Spleen (tissue), 13 donors: ENCODE data around the gene PCNX2. TPM values are rescaled to one million over a fixed set of nuclear protein-coding genes. Genes with fewer than 3 reads are reported as not detected.

Experiments used
- DNase-seq: peaks from one replicate; pipeline ENCODE4 v3.0.0-alpha.2; 2020
- H3K27ac ChIP-seq, 8 donors: fragments of 200-600 bp; sonication (generic) in 7 of 8; 1 replicate in 4 of 8; 2 replicates in 4 of 8; pipeline versions ENCODE4 v1.5.0 to v1.8.0; 2016 to 2021; ENCODE audit warnings: inconsistent platforms in 4 of 8, mild to moderate bottlenecking in 4 of 8, moderate library complexity in 1 of 8
- H3K27me3 ChIP-seq, 7 donors: fragments of 200-600 bp; sonication (generic) in 6 of 7; replicated peaks in 1 of 7; 1 replicate in 4 of 7; 2 replicates in 3 of 7; pipeline versions ENCODE4 v1.5.0 to v1.8.0; 2016 to 2021; ENCODE audit warnings: inconsistent platforms in 3 of 7, mild to moderate bottlenecking in 1 of 7
- H3K36me3 ChIP-seq, 6 donors: fragments of 200-600 bp; sonication (generic) in 5 of 6; 1 replicate in 4 of 6; 2 replicates in 2 of 6; pipeline versions ENCODE4 v1.5.0 to v1.8.0; 2016 to 2021; ENCODE audit warnings: inconsistent platforms in 2 of 6
- H3K4me1 ChIP-seq, 6 donors: fragments of 200-600 bp; sonication (generic) in 5 of 6; 1 replicate in 3 of 6; 2 replicates in 3 of 6; pipeline versions ENCODE4 v1.5.0 to v1.8.0; 2016 to 2021; ENCODE audit warnings: inconsistent platforms in 3 of 6
- H3K4me3 ChIP-seq, 8 donors: fragments of 200-600 bp; sonication (generic) in 7 of 8; 1 replicate in 4 of 8; 2 replicates in 4 of 8; pipeline versions ENCODE4 v1.5.0 to v1.8.0; 2016 to 2021; ENCODE audit warnings: inconsistent platforms in 4 of 8, mild to moderate bottlenecking in 4 of 8, moderate library complexity in 2 of 8
- H3K9me3 ChIP-seq, 8 donors: fragments of 200-600 bp; sonication (generic) in 7 of 8; 1 replicate in 4 of 8; 2 replicates in 4 of 8; pipeline versions ENCODE4 v1.5.0 to v1.8.0; 2016 to 2021; ENCODE audit warnings: inconsistent platforms in 4 of 8
- CTCF ChIP-seq, 11 experiments: fragments of 200-600 bp in 7 of 11; fragments of 450-650 bp in 4 of 11; sonication (generic) in 4 of 11; IDR thresholded peaks in 8 of 11; conservative IDR thresholded peaks in 3 of 11; 1 replicate in 7 of 11; 2 replicates in 4 of 11; pipeline versions ENCODE4 v1.4.0 to v1.8.0; 2016 to 2021; ENCODE audit warnings: antibody characterized with exemption in 11 of 11, inconsistent platforms in 4 of 11, mild to moderate bottlenecking in 1 of 11
- POLR2A ChIP-seq, 3 donors: fragments of 450-650 bp; IDR thresholded peaks; one replicate each; pipeline ENCODE4 v1.5.1; 2017; ENCODE audit warnings: antibody characterized with exemption in 3 of 3, mild to moderate bottlenecking in 1 of 3
- POLR2AphosphoS5 ChIP-seq, 3 donors: sonication (generic); formaldehyde crosslinking; IDR thresholded peaks; one replicate each; pipeline ENCODE4 v1.5.1; 2017; ENCODE audit warnings: antibody characterized with exemption in 3 of 3
- WGBS, 5 donors: extraction: QIAGEN DNeasy Blood & Tissue Kit in 3 of 5; methylation state at CpG; one replicate each; pipeline versions ENCODE4 v1.1.5 to v1.1.7; 2013 to 2018; 5-methylcytosine and 5-hydroxymethylcytosine counted together
- intact Hi-C: fragments of 100-400 bp; cut with DNase I; formaldehyde crosslinking; loops from one replicate; pipeline ENCODE4 v1.15.0; 2023; ENCODE audit warnings: low total_unique reads
- long read RNA-seq, 2 donors: transcript quantifications; one replicate each; lab custom pipeline, GENCODE V29; 2026
- polyA plus RNA-seq, 3 donors: library from polyadenylated mRNA; stranded (reverse); fragments of 200-250 nt; gene quantifications; one replicate each; pipeline ENCODE4 v1.2.1, GENCODE V29; 2013
- total RNA-seq, 7 donors: library from RNA; depleted of rRNA in 3 of 7; stranded (reverse); fragments of >200 nt in 3 of 7; fragmentation: NEBNext Ultra II Directional in 4 of 7; extraction: Animal tissue kit (Norgen Biotek cat#: 25700) in 4 of 7; gene quantifications; one replicate each; pipeline versions ENCODE4 v1.1.0 to v1.2.1, GENCODE V29; 2016 to 2021
- donor health status: healthy with polysubstance abuse.
- donor health status: DM: no; HTN: no; CAD: no; lungs with moderate emphysema.
- donor health status: DM: no; HTN: no; CAD: no.
- donor health status: Bipolar disorder and iron deficiency.
- donor health status: healthy.
- donor health status: DM: no; HTN: no; CAD: no.
- donor health status: DM: yes; HTN: yes; CAD: no.

PCNX2 gene
- total RNA-seq (10 to 100 TPM; 14.2 to 26.5 (median 20.2) TPM), polyA plus RNA-seq (10 to 100 TPM in 1 of 3 donors, 1 to 10 TPM in 2; 4.0 to 11.4 (median 4.4) TPM)
- long read RNA-seq, donor 1, result 0 reads
- long read RNA-seq, donor 2, result 0 reads

- H3K36me3 ChIP-seq, result no peaks in the 10 kb centered on the region
- TF ChIP-seq POLR2AphosphoS5 (IDR thresholded peaks at IDR 0.05), result peak in 2 of 3 donors; percentile 66 to 68
- TF ChIP-seq CTCF (IDR thresholded peaks at IDR 0.05 in 8 of 11, conservative IDR thresholded peaks at IDR 0.05 in 3 of 11), result no peak
- no peaks in the 10 kb centered on the region for H3K9me3 ChIP-seq
- intact Hi-C loops, result no loop called here
- peak within 1 kb of the TSS in 7 of 8 donors; percentile 15 to 76 (median 55) for H3K27ac ChIP-seq
- H3K4me3 ChIP-seq, result peak within 1 kb of the TSS; percentile 53 to 82 (median 69)
- peak; percentile 88 for DNase-seq
- H3K4me1 ChIP-seq, result peaks cover 0 to 42% (median 14%) of the 10 kb centered on the region in 6 donors
- WGBS, 5 donors, result 0 to 1% (median 1%) methylated on average over 25 to 54 of the region's 54 CpGs
- peaks cover 0 to 17% (median 0%) of the 10 kb centered on the region in 7 donors for H3K27me3 ChIP-seq
Observed at GRCh38 chr1:233295237-233295974, at the start of gene PCNX2. PCNX2 (minus strand) TSS chr1:233295725; CDS start chr1:233295478, 247 bp downstream.

- H3K4me1 ChIP-seq, result no peaks in the 10 kb centered on the region
- no peaks in the 10 kb centered on the region for H3K9me3 ChIP-seq
- no peak overlapping the region for H3K27ac ChIP-seq
- no peak overlapping the region for H3K4me3 ChIP-seq
- peaks cover 0 to 8% (median 0%) of the 10 kb centered on the region in 7 donors for H3K27me3 ChIP-seq
- no peak for TF ChIP-seq CTCF (IDR thresholded peaks at IDR 0.05 in 8 of 11, conservative IDR thresholded peaks at IDR 0.05 in 3 of 11)
- no peak for TF ChIP-seq POLR2A (IDR thresholded peaks at IDR 0.05)
- intact Hi-C loops, result no loop called here
- DNase-seq, result no peak
- 67 to 92% (median 77%) methylated on average over 1 of the region's 1 CpG for WGBS, 5 donors
- H3K36me3 ChIP-seq, result no peaks in the 10 kb centered on the region
Observed at GRCh38 chr1:233343262-233343661, 47.7 kb upstream of the PCNX2 start.

GRCh38 chr1:233342086-233342485 lies 46.6 kb upstream of the PCNX2 start:
- Histone ChIP-seq H3K9me3 (no peaks in the 10 kb centered on the region), H3K27me3 (peaks cover 0 to 8% (median 0%) of the 10 kb centered on the region in 7 donors), H3K4me1 (no peaks in the 10 kb centered on the region), H3K4me3 (no peak overlapping the region), H3K27ac (no peak overlapping the region), H3K36me3 (no peaks in the 10 kb centered on the region)
- TF ChIP-seq POLR2AphosphoS5 (IDR thresholded peaks at IDR 0.05) (no peak), CTCF (IDR thresholded peaks at IDR 0.05 in 8 of 11, conservative IDR thresholded peaks at IDR 0.05 in 3 of 11) (no peak), POLR2A (IDR thresholded peaks at IDR 0.05) (no peak)
- intact Hi-C loops, result no loop called here
- DNase-seq, result no peak

- Histone ChIP-seq H3K9me3 (no peaks in the 10 kb centered on the region), H3K27me3 (peaks cover 0 to 11% (median 0%) of the 10 kb centered on the region in 7 donors), H3K36me3 (no peaks in the 10 kb centered on the region), H3K4me3 (no peak overlapping the region), H3K27ac (no peak overlapping the region), H3K4me1 (no peaks in the 10 kb centered on the region)
- no peak for DNase-seq
- 53 to 71% (median 55%) methylated on average over 4 of the region's 4 CpGs for WGBS, 5 donors
- no peak for TF ChIP-seq POLR2A (IDR thresholded peaks at IDR 0.05)
- no peak for TF ChIP-seq POLR2AphosphoS5 (IDR thresholded peaks at IDR 0.05)
- TF ChIP-seq CTCF (IDR thresholded peaks at IDR 0.05 in 8 of 11, conservative IDR thresholded peaks at IDR 0.05 in 3 of 11), result no peak
- intact Hi-C loops, result no loop called here
Observed at GRCh38 chr1:233340966-233341516, 45.5 kb upstream of the PCNX2 start.
